Erythroblast (primary cell): ENCODE results near the gene HAUS5.

Experiments used
- GATA1 ChIP-seq: IDR thresholded peaks from 2 replicates; pipeline ENCODE4 v1.6.1; 2011; ENCODE audit warnings: low read depth, mild to moderate bottlenecking, control low read depth, low read length, moderate library complexity
- POLR2A ChIP-seq: IDR thresholded peaks from 2 replicates; pipeline ENCODE4 v1.6.1; 2011; ENCODE audit warnings: mild to moderate bottlenecking, low read length

DNA sequence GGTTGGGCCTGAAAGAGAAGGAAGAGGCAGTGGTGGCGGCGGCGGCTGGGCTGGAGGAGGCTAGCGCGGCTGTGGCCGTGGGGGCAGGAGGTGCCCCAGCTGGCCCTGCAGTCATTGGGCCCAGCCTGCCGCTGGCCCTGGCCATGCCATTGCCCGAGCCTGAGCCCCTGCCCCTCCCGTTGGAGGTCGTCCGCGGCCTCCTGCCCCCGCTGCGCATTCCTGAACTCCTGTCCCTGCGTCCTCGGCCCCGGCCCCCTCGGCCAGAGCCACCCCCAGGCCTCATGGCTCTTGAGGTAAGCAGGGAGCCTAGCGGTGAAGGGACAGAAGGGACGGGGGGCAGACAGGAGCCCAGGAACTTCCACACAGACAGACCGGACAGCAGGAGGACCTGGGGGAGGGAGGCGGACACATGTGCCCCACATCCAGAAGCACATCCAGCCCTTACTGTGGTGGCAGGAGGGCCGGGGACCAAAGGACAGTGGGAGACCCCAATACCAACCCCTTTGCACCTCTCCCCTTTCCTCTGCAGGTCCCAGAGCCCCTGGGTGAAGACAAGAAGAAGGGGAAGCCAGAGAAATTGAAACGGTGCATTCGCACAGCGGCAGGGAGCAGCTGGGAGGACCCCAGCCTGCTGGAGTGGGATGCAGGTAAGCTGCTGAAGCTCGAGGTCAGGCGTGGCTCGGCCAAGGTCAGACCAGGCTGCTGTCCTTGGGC lies 21.3 kb downstream of the HAUS5 start:
- no peak for TF ChIP-seq POLR2A
- no peak for TF ChIP-seq GATA1
